DMS153 (cell line): ENCODE results near the gene FNDC5.

Experiments used
- DNase-seq: peaks from one replicate; lab custom pipeline; 2025; lab: John Stamatoyannopoulos, UW

The FNDC5 gene

GRCh38 chr1:32884032-32884372, 13.3 kb upstream of the FNDC5 start:
- DNase-seq: no peak

GRCh38 chr1:32883338-32884031, 12.8 kb upstream of the FNDC5 start:
- DNase-seq: no peak

DNA sequence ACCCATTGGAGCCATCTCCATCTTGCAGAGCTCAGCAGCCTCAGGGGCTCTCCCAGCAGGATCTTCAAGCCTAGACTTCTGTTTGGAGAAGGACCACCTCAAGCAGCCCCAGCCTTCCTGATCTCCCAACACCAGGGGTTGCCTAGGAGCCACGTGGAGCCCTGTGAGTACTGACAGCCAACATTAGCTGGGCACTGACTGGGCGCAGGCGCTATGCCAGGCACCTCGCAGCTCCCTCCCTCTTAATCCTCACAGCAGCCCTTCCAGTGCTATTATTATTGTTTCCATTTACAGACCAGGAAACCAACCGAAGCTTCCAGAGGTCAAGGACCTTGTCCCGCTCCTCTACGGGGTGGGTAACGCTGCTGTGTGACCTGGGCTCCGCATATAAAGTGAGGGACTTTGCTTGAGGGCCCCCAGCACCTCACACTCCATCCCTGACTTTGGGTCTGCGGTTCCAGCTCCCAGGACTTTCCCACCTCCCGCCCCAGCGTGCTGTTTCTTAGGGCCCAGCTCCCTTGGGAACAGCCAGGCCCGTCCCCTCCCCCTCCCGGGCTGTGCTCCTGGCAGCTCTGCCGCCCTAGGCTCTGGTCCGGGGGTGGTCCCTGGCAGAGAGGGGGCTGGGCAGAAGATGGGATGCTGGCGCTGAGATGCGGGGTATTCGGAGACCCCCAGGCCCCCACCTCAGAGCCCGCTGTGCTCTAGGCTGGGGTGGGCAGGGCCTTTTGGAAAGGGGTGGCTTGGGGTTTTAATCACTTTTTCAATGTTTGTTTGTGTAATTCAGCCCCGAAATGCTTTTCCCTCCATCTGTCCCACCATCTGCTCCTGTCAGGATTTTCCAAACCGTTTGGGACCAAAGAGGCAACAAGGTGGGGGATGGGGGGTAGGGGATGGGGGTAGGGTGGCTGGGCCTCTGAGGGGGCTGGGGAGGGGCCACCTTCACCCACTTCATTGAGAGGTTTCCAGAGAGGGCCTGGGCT, 11.4 kb upstream of the FNDC5 start:
- DNase-seq: peak; percentile 49

DNA sequence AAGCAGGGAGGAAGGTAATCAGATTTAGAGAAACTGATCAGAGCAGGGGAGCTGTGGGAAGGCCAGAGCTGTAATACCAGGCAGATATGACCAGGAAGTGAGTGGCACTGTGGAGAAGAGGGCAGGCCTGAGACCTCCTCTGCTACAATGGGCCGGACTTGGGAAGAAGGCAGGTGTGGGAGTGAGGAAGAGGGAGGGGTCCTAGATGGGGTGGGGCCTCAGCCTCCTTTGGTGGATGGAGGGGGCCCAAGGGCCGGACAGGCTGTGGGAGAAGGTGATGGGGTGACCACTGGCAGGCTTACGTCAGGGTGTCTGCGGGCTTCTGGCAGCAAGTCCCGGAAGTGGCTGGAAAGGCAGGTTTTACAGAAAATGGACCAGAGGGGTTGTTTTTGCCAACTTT, 10.6 kb upstream of the FNDC5 start:
- DNase-seq: no peak

- DNase-seq: no peak
Observed at GRCh38 chr1:32878637-32879041, 7.9 kb upstream of the FNDC5 start.

- DNase-seq: peak; percentile 28
Observed at GRCh38 chr1:32878183-32878582, 7.5 kb upstream of the FNDC5 start.

GRCh38 chr1:32877211-32878110, 6.7 kb upstream of the FNDC5 start:
- DNase-seq: no peak

DNA sequence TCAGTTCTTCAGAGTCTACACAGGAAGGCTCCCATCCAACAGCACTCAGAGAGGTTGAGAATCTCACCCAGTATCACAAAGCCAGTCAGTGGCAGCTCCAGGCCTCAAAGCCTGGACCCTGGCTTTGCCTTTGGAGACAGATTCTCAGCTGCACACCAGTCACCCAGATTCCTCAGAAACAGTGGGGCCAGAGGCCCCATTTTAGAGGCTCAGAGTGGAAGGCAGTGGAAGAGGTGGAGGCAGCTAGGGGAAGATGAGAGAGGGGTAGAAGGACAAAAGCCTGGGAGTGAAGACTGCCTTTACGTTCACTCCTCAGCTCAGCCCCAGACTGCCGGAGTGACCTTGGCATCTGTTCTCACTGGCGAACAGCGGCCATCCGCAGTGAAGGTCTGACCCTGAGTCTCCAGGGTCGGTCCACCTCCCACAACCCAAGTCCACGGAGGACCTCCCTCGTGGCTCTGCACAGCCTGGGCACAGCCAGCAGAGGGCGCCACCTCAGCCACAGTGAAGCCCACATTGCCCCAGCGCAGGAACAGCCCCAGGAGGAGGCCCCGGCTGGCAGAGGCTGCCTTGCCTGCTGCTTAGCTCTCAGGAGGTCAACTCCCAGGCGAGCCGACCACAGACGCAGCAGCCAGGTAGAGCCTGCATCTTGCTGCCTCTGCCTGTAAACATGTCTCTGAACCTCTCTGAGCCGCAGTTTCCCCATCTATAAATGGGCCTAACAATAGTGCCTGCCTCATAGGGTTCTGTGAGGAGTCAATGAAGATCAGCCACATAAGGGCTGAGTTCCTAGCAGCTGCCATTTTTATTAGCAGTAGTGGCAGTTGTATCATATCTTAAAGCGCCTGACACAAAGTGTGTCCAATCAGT, 5.9 kb upstream of the FNDC5 start:
- peak; percentile 34 for DNase-seq

GRCh38 chr1:32874860-32875752, 4.4 kb upstream of the FNDC5 start:
- no peak for DNase-seq

DNA sequence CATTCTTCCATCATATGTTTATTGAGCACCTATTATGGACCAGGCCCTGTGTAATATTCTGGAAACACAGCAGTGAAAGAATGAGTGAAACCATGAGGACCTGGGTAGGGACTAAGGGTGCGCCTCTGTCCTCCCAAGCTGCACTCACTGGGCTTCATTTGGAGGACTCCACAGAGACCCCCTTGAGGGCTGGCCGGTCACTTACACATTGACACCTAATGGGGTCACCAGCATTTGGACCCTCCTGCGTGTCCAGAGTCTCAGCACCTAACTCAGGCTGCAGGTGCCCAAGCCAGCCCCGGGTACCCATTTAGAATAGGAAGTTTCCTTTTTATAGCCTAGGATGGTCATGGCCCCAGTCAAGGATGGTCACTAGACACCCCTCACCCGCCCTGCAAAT, 2.8 kb upstream of the FNDC5 start:
- DNase-seq: no peak

DNA sequence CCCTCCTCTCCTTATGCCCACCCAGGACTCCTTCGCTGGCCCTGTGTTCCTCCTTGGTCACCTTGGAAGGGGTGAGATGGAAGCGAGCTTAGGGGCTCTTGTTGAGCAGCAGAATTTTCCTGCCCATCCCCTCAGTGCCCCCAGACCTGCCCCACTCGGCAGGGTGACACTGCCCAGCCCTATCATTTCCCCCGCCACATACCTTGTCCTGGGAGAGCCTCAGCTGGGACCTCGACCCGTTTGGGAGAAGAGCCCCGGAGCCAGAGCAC, 1.4 kb upstream of the FNDC5 start:
- DNase-seq: no peak

DNA sequence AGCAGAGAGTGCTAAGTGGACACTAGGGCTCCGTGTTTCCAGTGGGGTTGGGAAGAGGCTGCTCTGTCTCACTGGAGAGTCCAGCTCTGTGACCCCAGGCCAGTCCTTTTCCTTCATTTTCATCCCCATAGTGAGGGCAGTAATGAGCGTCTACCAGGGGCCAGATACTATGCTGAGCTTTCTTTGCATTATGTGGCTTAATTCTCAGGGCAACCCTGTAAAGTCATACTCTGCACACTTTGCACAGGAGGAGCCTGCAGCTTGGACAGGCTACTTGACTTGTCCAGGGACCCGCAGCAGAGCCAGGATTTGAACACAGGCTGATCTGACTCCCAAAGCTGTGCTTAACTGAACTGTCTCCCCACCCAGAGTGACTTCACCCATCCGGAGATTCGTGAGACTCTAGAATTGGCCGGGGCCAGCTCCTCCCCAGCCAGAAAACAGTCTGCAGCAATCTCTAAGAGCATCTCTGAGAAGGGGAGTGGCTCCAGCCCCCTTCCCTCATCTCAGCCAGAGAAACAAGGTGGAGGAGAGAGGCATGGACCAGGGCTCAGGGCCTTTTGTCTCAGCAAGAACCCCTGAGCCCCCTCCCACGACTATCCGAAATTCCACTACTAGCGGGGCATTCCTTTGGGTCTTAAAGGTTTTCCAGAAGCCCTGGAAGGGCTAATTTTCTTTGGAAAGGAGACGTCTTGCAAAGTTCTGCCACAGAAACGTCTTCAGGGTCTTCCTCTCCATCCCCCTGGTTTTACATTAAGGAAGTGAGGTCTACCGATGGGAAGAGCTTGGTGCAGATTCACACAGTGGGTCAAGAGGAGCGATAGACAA, 866 bp upstream of the FNDC5 start:
- DNase-seq: no peak

- no peak for DNase-seq
Observed at GRCh38 chr1:32869923-32870614, 643 bp downstream of the FNDC5 start.

GRCh38 chr1:32868806-32869455, 1.8 kb downstream of the FNDC5 start:
- DNase-seq: no peak

DNA sequence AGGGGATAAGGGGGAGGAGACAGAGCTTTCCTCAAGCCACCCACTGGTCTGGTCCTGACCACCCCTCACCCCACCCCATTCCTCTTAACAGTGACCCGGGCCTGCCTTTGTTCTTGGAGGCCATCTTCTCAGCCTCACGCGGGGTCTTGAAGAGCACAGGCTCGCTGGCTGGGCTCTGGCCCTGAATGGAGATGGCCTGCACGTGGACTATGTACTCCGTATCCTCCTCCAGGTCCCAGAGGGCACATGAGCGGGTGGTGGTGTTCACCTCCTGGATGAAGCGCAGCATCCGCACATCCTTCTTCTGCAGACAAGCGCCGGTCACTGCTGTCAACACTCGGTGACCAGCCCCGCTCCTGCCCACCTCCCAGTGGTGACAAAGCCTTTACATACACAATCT, 2.6 kb downstream of the FNDC5 start:
- no peak for DNase-seq

GRCh38 chr1:32867671-32868070, 3.0 kb downstream of the FNDC5 start:
- DNase-seq: no peak

DNA sequence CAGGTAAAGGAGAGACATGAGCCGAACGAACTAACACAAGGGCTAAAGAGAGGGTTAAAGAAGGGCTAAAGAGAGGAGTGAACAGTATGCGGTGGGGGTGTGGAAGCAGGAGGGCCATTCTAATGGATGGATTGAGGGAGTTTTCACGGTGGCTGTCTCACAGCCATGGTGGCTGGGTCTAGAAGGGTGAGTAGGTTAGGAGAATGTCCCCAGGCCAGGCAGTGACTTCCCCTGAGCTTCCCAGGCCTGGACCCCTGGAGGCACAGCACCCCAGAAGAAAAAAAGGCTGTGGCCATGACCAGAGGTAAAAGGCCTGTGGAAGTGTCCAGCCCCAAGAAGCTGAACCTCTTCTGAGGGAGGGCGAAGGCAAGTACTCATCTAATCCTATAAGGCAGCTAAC, 3.6 kb downstream of the FNDC5 start:
- no peak for DNase-seq

- DNase-seq: no peak
Observed at GRCh38 chr1:32865639-32866405, 4.9 kb downstream of the FNDC5 start.
